Skeletal muscle cell (primary cell): Measurements from ENCODE around the gene GFM1.
"Not testable (repeated sequence)": the region's sequence is repeated elsewhere in the genome, so short reads cannot be mapped to it uniquely, and the experiment has no call there.

Experiments
- DNase-seq: peaks from one replicate; pipeline ENCODE4 v3.0.0-alpha.2; 2010; ENCODE audit warnings: low read depth
- H3K4me3 ChIP-seq: 2 replicates; pipeline ENCODE4 v1.5.1; 2011; ENCODE audit warnings: low read depth, mild to moderate bottlenecking, control low read depth, low read length, moderate library complexity

Gene GFM1

GRCh38 chr3:158672215-158673176 lies 28.2 kb downstream of the GFM1 start, which contains the start of gene LXN:
LXN (minus strand) TSS chr3:158672648; CDS start chr3:158672478, 170 bp downstream.
- peak within 1 kb of the TSS; percentile 63 for H3K4me3 ChIP-seq
- peak; percentile 48 for DNase-seq

GRCh38 chr3:158678687-158679086 lies 34.4 kb downstream of the GFM1 start:
- no peak overlapping the region for H3K4me3 ChIP-seq
- no peak for DNase-seq

GRCh38 chr3:158679547-158680000 lies 35.2 kb downstream of the GFM1 start:
- DNase-seq = no peak
- no peak overlapping the region for H3K4me3 ChIP-seq

GRCh38 chr3:158680861-158681260 lies 36.5 kb downstream of the GFM1 start:
- no peak overlapping the region for H3K4me3 ChIP-seq
- no peak for DNase-seq

- DNase-seq = peak; percentile 43
- no peak overlapping the region for H3K4me3 ChIP-seq
These were observed 39.1 kb downstream of the GFM1 start for GRCh38 chr3:158683230-158683962.

DNA sequence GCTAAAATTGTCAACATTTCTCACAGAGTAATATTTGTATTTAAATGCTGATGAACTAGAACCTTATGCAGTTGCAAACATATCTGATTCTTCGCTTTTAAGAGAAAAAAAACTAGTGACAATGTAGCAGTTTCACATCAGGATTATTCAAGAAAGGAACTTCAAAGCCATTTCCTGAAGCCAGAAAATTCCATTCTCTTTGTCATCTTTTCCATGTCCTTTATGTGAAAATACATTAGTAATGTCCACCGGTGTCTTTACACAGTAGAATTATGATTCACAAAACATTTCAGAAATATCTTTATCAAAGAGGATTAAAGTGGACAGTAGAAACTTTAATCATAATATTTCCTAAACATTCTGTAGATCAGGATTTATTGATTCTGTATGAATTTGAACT lies 40.8 kb downstream of the GFM1 start:
- H3K4me3 ChIP-seq = no peak overlapping the region
- no peak for DNase-seq

DNA sequence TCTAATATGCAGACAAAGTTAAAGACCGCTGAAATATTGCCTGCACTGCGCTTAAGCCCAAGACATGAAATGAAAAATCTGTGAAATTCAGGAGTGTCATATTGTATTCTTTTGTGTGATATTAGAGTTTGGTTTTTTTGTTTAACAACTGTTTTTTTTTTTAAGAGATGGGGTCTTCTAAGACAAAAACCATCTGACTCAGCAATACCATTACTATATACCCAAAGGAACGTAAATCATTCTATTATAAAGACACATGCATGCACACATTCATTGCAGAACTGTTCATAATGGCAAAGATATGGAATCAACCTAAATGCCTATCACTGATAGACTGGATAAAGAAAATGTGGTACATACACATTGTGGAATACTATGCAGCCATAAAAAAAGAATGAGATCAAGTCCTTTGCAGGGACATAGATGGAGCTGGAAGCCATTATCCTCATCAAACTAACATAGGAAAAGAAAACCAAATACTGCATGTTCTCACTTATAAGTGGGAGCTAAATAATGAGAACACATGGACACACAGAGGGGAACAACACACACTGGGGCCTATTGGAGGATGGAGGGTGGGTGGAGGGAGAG lies 49.6 kb downstream of the GFM1 start:
- not testable (repeated sequence) for H3K4me3 ChIP-seq, DNase-seq

DNA sequence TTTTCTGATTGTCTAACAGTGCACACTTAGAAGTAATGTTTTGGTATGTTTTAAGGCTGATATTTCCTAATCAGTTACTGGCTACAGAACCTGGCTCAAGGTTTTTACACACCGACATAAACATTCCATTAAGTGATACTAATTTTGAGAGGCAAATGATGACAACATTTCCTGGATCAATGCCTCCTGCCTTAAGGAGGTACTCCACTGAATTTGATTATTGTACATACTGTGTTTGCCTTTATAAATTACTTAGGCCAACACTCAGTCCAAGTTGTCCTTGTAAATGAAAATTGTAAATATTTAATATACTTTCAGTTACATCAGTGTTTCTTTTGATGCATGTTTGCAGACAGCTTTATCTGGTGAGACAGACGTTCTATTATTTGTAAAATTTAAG lies 52.3 kb downstream of the GFM1 start:
- no peak for DNase-seq
- no peak overlapping the region for H3K4me3 ChIP-seq

GRCh38 chr3:158700559-158700958 lies 56.2 kb downstream of the GFM1 start:
- no peak for DNase-seq
- H3K4me3 ChIP-seq = no peak overlapping the region

- DNase-seq = no peak
- no peak overlapping the region for H3K4me3 ChIP-seq
These were observed 57.2 kb downstream of the GFM1 start for GRCh38 chr3:158701420-158702065.

DNA sequence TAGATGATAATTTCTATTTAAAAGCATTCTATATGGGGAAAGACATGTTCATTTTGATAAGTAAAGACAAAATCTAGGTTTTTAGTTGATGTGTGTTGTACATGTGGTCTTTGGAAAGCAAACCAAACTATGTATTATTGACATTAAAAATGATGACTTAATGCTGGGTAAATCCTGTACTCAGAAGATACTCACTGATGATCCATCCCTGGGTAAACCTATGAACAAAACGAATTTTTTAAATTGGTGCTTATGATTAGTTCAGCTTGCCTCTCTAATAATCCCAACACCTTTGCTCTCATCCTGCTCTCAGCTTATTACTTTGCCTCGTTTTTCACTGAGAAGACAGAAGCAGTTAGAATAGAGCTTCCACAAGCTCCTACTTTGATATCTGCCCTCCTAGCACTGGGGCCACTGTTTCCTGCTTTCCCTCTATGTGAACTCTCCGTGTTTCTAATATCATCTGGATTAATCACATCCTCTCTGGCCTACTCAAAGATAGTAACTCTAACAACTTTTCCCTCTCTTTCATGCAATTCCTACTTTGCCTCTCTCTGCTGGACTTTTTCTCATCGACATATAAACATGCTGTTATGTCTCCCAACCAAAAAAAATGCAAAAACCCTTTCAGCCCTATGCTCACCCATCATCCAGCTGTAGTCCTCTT lies 58.6 kb downstream of the GFM1 start:
- DNase-seq = no peak
- no peak overlapping the region for H3K4me3 ChIP-seq

- DNase-seq = no peak
- no peak overlapping the region for H3K4me3 ChIP-seq
These were observed 59.2 kb downstream of the GFM1 start for GRCh38 chr3:158703566-158703965.

GRCh38 chr3:158709666-158710083 lies 65.3 kb downstream of the GFM1 start:
- peak; percentile 99 for DNase-seq
- H3K4me3 ChIP-seq = no peak overlapping the region

DNA sequence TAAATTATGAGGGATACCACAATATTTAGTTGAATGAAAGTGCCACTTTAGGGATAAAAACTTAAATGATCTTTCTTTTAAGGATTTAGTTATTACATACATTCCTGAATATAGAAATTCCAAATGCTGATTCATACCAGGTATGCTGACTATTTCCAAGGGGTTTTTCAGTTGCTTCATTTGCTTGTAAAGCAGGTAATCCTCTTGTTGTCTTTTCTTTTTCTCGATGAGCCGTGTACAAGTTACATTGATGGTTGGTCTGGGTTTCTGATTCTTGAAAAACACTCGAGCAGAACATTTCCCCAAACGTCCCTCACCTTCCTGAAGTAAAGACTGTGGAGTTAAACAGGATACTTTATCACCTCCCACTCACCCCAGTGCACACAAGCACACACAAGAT lies 66.3 kb downstream of the GFM1 start:
- H3K4me3 ChIP-seq = no peak overlapping the region
- no peak for DNase-seq

DNA sequence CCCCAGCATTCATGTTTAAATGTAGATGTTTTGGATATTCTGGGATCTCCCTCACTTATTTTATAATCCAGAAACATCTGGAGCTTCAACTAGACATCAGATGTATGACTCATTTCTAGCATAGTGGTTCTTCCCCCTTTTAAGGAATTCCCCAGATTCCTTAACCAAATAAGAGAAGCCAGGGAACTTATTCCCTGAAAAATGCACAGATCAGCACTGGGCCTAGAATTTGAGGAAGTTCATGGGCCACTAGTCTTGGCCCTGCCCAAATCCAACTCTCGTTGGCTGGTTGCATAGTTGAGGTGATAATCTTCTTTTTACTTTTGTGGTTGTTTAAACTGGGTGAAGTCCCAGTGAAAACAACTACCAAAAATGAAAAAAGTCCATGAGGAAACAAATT lies 67.6 kb downstream of the GFM1 start:
- H3K4me3 ChIP-seq = no peak overlapping the region
- no peak for DNase-seq

DNA sequence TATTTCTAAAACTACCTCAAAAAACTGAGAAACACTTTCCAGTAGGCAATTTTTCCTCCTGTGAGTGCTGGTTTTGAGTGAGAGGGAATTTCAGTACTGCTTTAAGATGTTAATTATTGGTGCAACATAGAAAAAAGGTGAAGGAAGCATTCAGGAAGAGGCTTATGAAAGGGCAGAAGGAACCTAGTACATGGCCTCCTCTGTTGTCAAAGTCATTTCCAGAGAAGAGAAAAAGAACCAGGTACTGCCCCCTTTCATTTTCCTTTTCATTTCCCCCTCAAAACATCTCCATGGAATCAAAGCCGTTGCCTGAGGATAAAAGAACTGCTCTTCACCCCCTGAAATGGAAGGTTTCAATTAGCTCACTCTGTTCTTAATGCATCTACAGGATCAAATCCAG lies 68.1 kb downstream of the GFM1 start:
- H3K4me3 ChIP-seq = no peak overlapping the region
- no peak for DNase-seq

- DNase-seq = no peak
These were observed 68.8 kb downstream of the GFM1 start for GRCh38 chr3:158713094-158713499.

GRCh38 chr3:158717576-158717975 lies 73.2 kb downstream of the GFM1 start:
- no peak for DNase-seq
- H3K4me3 ChIP-seq = no peak overlapping the region

More at GRCh38 chr3:158713094-158713499, 68.8 kb downstream of the GFM1 start:
- H3K4me3 ChIP-seq = no peak overlapping the region
